ENCODE measurements around the gene CST3.

The CST3 gene

DNA sequence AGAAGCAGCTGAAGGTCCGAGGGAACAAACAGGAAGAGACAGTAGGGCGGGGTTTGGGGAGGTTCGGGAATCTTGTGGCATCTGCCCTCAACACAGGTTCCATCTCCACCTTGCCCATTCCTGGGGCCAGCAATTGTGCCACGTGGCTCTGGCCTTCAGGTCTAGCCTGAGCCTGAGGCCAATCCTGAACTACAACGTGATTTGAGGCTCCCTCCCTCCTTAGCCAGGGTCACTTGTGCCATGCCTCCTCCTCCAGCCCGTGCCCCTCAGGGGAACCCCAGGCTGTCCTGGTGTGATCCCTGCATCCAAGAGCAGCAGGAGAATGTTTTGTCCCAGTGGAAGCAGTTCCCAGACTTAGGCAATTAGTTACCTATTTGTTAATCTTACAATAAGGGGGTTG is 35.1 kb downstream of the CST3 start:
- ChIA-PET CTCF (interaction anchor here (0.7 to 9.3 kb wide), 3 partner anchors 156 to 185 kb away, joined by 4 to 84 read pairs (median 4); no protein-coding TSS in a partner anchor), POLR2A (no interaction called here)
- Histone ChIP-seq H3K4me1 (ENCODE audit: control insufficient read depth, insufficient read depth, low read length) (no peaks in the 10 kb centered on the region), H3K27ac (ENCODE audit: extremely low read depth, low read depth, low read length) (no peak overlapping the region), H3K4me3 (ENCODE audit: low read depth, low read length) (no peak overlapping the region), H3K9me3 (ENCODE audit: control insufficient read depth, insufficient read depth, low read depth, low read length) (no peaks in the 10 kb centered on the region), H3K36me3 (ENCODE audit: control insufficient read depth in 2 of 2, insufficient read depth in 1 of 2, low read length in 2 of 2) (no peaks in the 10 kb centered on the region)
- TF ChIP-seq ZBTB7A (tag by site-specific recombination; IDR thresholded peaks at IDR 0.05; ENCODE audit: low read depth): no peak
- no peak for TF ChIP-seq SETDB1 (IDR thresholded peaks at IDR 0.05; ENCODE audit: insufficient read length, low read length)
- TF ChIP-seq, protein P1, sequence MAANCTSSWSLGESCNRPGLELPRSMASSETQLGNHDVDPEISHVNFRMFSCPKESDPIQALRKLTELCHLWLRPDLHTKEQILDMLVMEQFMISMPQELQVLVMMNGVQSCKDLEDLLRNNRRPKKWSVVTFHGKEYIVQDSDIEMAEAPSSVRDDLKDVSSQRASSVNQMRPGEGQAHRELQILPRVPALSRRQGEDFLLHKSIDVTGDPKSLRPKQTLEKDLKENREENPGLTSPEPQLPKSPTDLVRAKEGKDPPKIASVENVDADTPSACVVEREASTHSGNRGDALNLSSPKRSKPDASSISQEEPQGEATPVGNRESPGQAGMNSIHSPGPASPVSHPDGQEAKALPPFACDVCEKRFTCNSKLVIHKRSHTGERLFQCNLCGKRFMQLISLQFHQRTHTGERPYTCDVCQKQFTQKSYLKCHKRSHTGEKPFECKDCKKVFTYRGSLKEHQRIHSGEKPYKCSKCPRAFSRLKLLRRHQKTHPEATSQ (tag by site-specific recombination; IDR thresholded peaks at IDR 0.05): no peak
- TF ChIP-seq, protein P2, sequence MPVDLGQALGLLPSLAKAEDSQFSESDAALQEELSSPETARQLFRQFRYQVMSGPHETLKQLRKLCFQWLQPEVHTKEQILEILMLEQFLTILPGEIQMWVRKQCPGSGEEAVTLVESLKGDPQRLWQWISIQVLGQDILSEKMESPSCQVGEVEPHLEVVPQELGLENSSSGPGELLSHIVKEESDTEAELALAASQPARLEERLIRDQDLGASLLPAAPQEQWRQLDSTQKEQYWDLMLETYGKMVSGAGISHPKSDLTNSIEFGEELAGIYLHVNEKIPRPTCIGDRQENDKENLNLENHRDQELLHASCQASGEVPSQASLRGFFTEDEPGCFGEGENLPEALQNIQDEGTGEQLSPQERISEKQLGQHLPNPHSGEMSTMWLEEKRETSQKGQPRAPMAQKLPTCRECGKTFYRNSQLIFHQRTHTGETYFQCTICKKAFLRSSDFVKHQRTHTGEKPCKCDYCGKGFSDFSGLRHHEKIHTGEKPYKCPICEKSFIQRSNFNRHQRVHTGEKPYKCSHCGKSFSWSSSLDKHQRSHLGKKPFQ (tag by site-specific recombination; IDR thresholded peaks at IDR 0.05): no peak
- TF ChIP-seq, protein P3, sequence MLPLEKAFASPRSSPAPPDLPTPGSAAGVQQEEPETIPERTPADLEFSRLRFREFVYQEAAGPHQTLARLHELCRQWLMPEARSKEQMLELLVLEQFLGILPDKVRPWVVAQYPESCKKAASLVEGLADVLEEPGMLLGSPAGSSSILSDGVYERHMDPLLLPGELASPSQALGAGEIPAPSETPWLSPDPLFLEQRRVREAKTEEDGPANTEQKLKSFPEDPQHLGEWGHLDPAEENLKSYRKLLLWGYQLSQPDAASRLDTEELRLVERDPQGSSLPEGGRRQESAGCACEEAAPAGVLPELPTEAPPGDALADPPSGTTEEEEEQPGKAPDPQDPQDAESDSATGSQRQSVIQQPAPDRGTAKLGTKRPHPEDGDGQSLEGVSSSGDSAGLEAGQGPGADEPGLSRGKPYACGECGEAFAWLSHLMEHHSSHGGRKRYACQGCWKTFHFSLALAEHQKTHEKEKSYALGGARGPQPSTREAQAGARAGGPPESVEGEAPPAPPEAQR (tag by site-specific recombination; IDR thresholded peaks at IDR 0.05): no peak

DNA sequence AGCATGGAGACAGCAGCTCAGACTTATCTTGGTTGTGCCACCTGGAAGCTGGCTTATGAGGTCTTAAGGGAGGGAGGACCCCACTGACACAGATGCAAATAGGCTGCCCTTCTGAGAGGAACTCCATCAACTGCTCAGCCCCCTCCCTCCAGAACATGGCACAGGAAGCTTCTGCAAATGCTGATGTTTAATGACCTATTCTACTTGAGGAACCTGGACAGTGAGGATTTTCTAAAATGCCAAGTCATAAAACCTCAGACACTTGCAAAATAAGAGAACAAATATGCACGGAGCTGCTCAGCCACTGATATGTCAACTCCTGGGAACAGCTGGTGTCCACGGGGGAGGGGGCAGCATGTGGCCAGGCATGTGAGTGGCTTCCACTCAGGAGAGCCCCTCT is 35.5 kb downstream of the CST3 start:
- Histone ChIP-seq H3K9me3 (ENCODE audit: control insufficient read depth, insufficient read depth, low read depth, low read length) (no peaks in the 10 kb centered on the region), H3K4me3 (ENCODE audit: low read depth, low read length) (no peak overlapping the region), H3K4me1 (ENCODE audit: control insufficient read depth, insufficient read depth, low read length) (no peaks in the 10 kb centered on the region), H3K36me3 (ENCODE audit: control insufficient read depth in 2 of 2, insufficient read depth in 1 of 2, low read length in 2 of 2) (no peaks in the 10 kb centered on the region), H3K27ac (ENCODE audit: extremely low read depth, low read depth, low read length) (no peak overlapping the region)
- no peak for TF ChIP-seq ZBTB7A (tag by site-specific recombination; IDR thresholded peaks at IDR 0.05; ENCODE audit: low read depth)
- TF ChIP-seq ZNF830 (tag by site-specific recombination; IDR thresholded peaks at IDR 0.05; ENCODE audit: low read depth): no peak
- no peak for TF ChIP-seq ZNF529 (tag by site-specific recombination; IDR thresholded peaks at IDR 0.05; ENCODE audit: insufficient replicate concordance)
- TF ChIP-seq ZNF747 (tag by site-specific recombination; IDR thresholded peaks at IDR 0.05): no peak
- TF ChIP-seq ZNF707 (tag by site-specific recombination; IDR thresholded peaks at IDR 0.05): no peak
- TF ChIP-seq, protein P4, sequence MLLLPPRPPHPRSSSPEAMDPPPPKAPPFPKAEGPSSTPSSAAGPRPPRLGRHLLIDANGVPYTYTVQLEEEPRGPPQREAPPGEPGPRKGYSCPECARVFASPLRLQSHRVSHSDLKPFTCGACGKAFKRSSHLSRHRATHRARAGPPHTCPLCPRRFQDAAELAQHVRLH (tag by site-specific recombination; IDR thresholded peaks at IDR 0.05): no peak
- TF ChIP-seq ZNF174 (tag by site-specific recombination; IDR thresholded peaks at IDR 0.05): no peak
- TF ChIP-seq, protein P3 (tag by site-specific recombination; IDR thresholded peaks at IDR 0.05): no peak
- TF ChIP-seq, protein P5, sequence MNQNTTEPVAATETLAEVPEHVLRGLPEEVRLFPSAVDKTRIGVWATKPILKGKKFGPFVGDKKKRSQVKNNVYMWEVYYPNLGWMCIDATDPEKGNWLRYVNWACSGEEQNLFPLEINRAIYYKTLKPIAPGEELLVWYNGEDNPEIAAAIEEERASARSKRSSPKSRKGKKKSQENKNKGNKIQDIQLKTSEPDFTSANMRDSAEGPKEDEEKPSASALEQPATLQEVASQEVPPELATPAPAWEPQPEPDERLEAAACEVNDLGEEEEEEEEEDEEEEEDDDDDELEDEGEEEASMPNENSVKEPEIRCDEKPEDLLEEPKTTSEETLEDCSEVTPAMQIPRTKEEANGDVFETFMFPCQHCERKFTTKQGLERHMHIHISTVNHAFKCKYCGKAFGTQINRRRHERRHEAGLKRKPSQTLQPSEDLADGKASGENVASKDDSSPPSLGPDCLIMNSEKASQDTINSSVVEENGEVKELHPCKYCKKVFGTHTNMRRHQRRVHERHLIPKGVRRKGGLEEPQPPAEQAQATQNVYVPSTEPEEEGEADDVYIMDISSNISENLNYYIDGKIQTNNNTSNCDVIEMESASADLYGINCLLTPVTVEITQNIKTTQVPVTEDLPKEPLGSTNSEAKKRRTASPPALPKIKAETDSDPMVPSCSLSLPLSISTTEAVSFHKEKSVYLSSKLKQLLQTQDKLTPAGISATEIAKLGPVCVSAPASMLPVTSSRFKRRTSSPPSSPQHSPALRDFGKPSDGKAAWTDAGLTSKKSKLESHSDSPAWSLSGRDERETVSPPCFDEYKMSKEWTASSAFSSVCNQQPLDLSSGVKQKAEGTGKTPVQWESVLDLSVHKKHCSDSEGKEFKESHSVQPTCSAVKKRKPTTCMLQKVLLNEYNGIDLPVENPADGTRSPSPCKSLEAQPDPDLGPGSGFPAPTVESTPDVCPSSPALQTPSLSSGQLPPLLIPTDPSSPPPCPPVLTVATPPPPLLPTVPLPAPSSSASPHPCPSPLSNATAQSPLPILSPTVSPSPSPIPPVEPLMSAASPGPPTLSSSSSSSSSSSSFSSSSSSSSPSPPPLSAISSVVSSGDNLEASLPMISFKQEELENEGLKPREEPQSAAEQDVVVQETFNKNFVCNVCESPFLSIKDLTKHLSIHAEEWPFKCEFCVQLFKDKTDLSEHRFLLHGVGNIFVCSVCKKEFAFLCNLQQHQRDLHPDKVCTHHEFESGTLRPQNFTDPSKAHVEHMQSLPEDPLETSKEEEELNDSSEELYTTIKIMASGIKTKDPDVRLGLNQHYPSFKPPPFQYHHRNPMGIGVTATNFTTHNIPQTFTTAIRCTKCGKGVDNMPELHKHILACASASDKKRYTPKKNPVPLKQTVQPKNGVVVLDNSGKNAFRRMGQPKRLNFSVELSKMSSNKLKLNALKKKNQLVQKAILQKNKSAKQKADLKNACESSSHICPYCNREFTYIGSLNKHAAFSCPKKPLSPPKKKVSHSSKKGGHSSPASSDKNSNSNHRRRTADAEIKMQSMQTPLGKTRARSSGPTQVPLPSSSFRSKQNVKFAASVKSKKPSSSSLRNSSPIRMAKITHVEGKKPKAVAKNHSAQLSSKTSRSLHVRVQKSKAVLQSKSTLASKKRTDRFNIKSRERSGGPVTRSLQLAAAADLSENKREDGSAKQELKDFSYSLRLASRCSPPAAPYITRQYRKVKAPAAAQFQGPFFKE (tag by site-specific recombination; IDR thresholded peaks at IDR 0.05; ENCODE audit: borderline replicate concordance): no peak
- no peak for TF ChIP-seq ZNF146 (tag by site-specific recombination; IDR thresholded peaks at IDR 0.05)
- no peak for TF ChIP-seq ZNF433 (tag by site-specific recombination; IDR thresholded peaks at IDR 0.05; ENCODE audit: low read depth)
- TF ChIP-seq SCRT2 (tag by site-specific recombination; IDR thresholded peaks at IDR 0.05): no peak
- TF ChIP-seq, protein P6, sequence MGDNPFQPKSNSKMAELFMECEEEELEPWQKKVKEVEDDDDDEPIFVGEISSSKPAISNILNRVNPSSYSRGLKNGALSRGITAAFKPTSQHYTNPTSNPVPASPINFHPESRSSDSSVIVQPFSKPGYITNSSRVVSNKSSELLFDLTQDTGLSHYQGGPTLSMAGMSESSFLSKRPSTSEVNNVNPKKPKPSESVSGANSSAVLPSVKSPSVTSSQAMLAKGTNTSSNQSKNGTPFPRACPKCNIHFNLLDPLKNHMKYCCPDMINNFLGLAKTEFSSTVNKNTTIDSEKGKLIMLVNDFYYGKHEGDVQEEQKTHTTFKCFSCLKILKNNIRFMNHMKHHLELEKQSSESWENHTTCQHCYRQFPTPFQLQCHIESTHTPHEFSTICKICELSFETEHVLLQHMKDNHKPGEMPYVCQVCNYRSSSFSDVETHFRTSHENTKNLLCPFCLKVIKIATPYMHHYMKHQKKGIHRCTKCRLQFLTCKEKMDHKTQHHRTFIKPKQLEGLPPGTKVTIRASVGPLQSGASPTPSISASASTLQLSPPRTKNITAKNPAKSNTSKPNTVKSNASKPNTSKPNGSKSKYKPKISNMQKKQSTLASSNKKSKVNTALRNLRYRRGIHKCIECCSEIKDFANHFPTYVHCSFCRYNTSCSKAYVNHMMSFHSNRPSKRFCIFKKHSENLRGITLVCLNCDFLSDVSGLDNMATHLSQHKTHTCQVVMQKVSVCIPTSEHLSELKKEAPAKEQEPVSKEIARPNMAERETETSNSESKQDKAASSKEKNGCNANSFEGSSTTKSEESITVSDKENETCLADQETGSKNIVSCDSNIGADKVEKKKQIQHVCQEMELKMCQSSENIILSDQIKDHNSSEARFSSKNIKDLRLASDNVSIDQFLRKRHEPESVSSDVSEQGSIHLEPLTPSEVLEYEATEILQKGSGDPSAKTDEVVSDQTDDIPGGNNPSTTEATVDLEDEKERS (tag by site-specific recombination; IDR thresholded peaks at IDR 0.05): no peak
- ChIA-PET CTCF (interaction anchor here (0.6 to 9.3 kb wide), 4 partner anchors 155 to 184 kb away, joined by 3 to 84 read pairs (median 4); no protein-coding TSS in a partner anchor), POLR2A (no interaction called here)
